Measurements from ENCODE around the gene ASPDH.

Gene ASPDH

DNA sequence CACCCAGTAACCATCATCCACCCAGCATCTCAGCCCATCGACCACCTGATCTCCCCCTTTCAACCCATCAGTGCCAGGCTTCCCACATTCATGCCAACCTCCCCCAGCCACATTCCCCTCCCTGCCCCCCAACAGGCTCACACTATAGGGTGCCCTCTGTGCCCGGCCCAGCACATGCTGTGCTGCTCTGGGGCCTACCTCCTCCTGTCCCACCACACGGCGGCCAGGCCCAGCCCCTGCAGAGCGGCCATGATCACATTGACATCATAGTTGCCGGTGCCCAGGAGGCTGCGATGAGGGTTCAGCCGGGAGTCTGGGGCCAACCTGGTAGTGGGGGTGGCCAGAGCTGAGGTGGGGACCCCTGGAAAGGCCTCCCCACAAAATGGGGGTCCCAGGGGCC is 6.3 kb downstream of the ASPDH start:
- peaks cover 10% of the 10 kb centered on the region for H3K4me1 ChIP-seq (ENCODE audit: low read length)
- H4K20me1 ChIP-seq (ENCODE audit: insufficient read depth, low read length), result no peaks in the 10 kb centered on the region
- H3K27ac ChIP-seq (ENCODE audit: low read length), result no peak overlapping the region
- no peak overlapping the region for H3K9ac ChIP-seq (ENCODE audit: low read length)
- H3K4me2 ChIP-seq (ENCODE audit: low read length), result no peak overlapping the region
- TF ChIP-seq, protein P1, sequence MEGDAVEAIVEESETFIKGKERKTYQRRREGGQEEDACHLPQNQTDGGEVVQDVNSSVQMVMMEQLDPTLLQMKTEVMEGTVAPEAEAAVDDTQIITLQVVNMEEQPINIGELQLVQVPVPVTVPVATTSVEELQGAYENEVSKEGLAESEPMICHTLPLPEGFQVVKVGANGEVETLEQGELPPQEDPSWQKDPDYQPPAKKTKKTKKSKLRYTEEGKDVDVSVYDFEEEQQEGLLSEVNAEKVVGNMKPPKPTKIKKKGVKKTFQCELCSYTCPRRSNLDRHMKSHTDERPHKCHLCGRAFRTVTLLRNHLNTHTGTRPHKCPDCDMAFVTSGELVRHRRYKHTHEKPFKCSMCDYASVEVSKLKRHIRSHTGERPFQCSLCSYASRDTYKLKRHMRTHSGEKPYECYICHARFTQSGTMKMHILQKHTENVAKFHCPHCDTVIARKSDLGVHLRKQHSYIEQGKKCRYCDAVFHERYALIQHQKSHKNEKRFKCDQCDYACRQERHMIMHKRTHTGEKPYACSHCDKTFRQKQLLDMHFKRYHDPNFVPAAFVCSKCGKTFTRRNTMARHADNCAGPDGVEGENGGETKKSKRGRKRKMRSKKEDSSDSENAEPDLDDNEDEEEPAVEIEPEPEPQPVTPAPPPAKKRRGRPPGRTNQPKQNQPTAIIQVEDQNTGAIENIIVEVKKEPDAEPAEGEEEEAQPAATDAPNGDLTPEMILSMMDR (IDR thresholded peaks at IDR 0.05; ENCODE audit: low read depth, low read length), result no peak
- no peak for TF ChIP-seq EZH2phosphoT487 (IDR thresholded peaks at IDR 0.05; ENCODE audit: low read depth)
- H3K9me3 ChIP-seq (ENCODE audit: insufficient read depth, low read length), result no peaks in the 10 kb centered on the region
- H3K79me2 ChIP-seq (ENCODE audit: low read length), result no peaks in the 10 kb centered on the region; the same call in 1 of the 2 replicates
- H3K27me3 ChIP-seq (ENCODE audit: low read depth, low read length), result no peaks in the 10 kb centered on the region
- no peak overlapping the region for H3K4me3 ChIP-seq (ENCODE audit: low read length)
- no peaks in the 10 kb centered on the region for H3K36me3 ChIP-seq (replicated peaks; ENCODE audit: low read depth, low read length)
- no peak overlapping the region for H2AFZ ChIP-seq (ENCODE audit: low read depth, low read length)

DNA sequence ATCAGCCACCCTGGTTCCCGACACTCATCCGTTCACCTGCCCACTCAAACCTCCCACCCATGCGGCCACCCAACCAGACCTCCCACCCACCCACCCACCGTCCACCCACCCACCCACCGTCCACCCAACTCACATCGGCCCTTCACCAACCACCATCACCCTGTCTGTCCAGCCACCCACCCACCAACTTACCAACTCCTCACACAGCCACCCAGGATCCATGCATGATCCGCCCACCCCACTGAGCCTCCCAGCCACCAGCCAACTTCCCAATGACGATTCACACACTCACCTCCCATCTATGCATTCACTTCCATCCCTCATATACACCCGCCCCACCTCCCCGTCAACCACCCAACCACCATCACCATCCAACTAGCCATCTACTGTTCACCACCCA is 7.0 kb downstream of the ASPDH start:
- no peaks in the 10 kb centered on the region for H3K9me3 ChIP-seq (ENCODE audit: insufficient read depth, low read length)
- H3K79me2 ChIP-seq (ENCODE audit: low read length), result no peaks in the 10 kb centered on the region; the same call in 1 of the 2 replicates
- no peaks in the 10 kb centered on the region for H3K36me3 ChIP-seq (replicated peaks; ENCODE audit: low read depth, low read length)
- no peaks in the 10 kb centered on the region for H4K20me1 ChIP-seq (ENCODE audit: insufficient read depth, low read length)
- no peak overlapping the region for H3K4me3 ChIP-seq (ENCODE audit: low read length)
- no peak overlapping the region for H2AFZ ChIP-seq (ENCODE audit: low read depth, low read length)
- no peaks in the 10 kb centered on the region for H3K27me3 ChIP-seq (ENCODE audit: low read depth, low read length)
- no peak overlapping the region for H3K4me2 ChIP-seq (ENCODE audit: low read length)
- no peak overlapping the region for H3K27ac ChIP-seq (ENCODE audit: low read length)
- H3K4me1 ChIP-seq (ENCODE audit: low read length), result peaks cover 6% of the 10 kb centered on the region
- TF ChIP-seq, protein P1 (IDR thresholded peaks at IDR 0.05; ENCODE audit: low read depth, low read length), result no peak
- no peak for TF ChIP-seq EZH2phosphoT487 (IDR thresholded peaks at IDR 0.05; ENCODE audit: low read depth)
- H3K9ac ChIP-seq (ENCODE audit: low read length), result no peak overlapping the region

DNA sequence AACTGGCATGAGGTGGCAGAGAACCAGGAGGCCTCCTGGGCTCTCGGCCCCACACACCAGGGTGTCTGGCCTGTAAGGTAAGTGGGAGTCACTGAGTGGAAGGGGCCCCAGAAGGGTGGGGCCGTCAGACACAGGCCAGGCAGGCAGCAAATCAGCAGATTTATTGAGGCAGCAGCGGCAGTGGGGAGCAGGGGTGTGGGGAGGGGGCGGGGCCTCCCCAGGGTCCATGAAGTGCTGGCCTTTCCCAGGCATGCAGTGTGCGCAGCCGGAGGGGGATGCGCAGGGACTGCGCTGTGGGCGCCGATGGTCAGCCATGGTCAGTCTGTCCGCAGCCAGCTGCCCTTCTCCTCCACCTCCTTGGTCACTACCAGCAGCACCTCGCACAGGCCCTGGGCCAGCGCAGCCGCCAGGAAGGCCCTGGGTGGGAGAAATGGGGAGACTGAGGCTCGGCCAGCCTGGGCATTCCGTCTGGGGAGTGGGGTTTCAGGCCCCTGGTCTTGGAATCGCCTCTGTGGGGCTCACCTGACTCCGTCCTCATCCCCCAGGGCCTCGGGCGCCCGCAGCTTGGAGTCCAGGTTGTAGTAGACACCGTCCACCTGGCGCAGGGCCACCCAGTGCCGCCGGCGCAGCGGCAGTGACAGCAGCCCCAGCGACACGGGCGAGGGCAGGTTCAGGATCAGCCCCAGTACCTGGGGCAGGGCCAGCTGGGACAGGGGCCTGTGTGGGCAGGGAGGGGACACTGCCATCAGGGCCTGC is 7.7 kb downstream of the ASPDH start:
- Histone ChIP-seq H3K79me2 (ENCODE audit: low read length) (no peaks in the 10 kb centered on the region; the same call in 1 of the 2 replicates), H3K4me2 (ENCODE audit: low read length) (no peak overlapping the region), H3K4me3 (ENCODE audit: low read length) (no peak overlapping the region), H3K4me1 (ENCODE audit: low read length) (peaks cover 6% of the 10 kb centered on the region), H4K20me1 (ENCODE audit: insufficient read depth, low read length) (no peaks in the 10 kb centered on the region), H2AFZ (ENCODE audit: low read depth, low read length) (no peak overlapping the region), H3K27ac (ENCODE audit: low read length) (no peak overlapping the region), H3K9me3 (ENCODE audit: insufficient read depth, low read length) (no peaks in the 10 kb centered on the region), H3K36me3 (replicated peaks; ENCODE audit: low read depth, low read length) (no peaks in the 10 kb centered on the region), H3K9ac (ENCODE audit: low read length) (no peak overlapping the region), H3K27me3 (ENCODE audit: low read depth, low read length) (no peaks in the 10 kb centered on the region)
- TF ChIP-seq, protein P1 (IDR thresholded peaks at IDR 0.05; ENCODE audit: low read depth, low read length), result no peak
- no peak for TF ChIP-seq EZH2phosphoT487 (IDR thresholded peaks at IDR 0.05; ENCODE audit: low read depth)

DNA sequence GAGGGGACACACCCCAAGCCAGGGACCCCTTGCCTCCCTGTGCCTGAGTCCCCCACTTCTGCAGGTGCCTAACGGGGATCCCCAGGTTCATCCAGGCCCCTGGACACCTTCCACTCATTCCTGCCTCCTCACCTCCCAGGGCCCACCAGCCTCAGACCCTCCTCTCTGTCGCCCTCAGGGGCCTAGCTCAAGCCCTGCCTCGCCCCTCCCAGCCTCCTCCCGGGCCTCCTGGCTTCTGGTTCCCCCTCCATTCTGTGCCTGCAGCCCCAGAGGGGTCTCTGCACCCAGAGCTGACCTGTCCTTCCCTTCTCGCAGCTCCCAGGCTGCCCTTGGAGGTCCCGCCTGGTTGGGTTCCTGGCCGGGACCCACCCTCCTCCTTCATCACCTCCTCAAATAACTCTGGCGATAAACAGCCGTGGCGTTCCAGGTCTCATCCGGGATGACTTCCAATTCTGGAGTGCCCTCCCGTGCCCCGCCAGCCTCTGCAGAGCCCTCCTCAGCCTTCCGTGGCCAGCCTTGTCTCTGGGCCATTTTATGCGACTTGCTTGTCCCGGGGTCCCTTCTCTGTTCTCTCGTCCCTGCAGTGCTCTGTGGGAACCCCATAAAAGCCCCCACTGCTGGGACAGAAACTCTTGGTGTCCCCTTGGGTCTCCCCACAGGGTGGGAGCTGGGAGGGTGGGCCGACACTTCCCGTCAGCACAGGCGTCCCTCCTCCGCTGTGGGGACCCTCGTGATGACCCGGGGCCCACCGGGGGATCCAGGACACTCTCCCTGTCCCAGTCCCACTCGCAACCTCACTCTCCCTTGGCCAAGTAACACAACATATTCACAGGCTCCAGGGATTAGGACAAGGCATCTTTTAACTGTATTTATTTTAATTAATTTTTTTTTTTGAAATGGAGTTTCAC is 11.9 kb downstream of the ASPDH start:
- H3K27ac ChIP-seq (ENCODE audit: low read length), result no peak overlapping the region
- no peak for TF ChIP-seq EZH2phosphoT487 (IDR thresholded peaks at IDR 0.05; ENCODE audit: low read depth)
- TF ChIP-seq, protein P1 (IDR thresholded peaks at IDR 0.05; ENCODE audit: low read depth, low read length), result no peak
- no peak overlapping the region for H3K9ac ChIP-seq (ENCODE audit: low read length)
- H3K27me3 ChIP-seq (ENCODE audit: low read depth, low read length), result peaks cover 3% of the 10 kb centered on the region; the same call in 1 of the 2 replicates
- no peaks in the 10 kb centered on the region for H3K9me3 ChIP-seq (ENCODE audit: insufficient read depth, low read length)
- no peak overlapping the region for H2AFZ ChIP-seq (ENCODE audit: low read depth, low read length)
- no peak overlapping the region for H3K4me2 ChIP-seq (ENCODE audit: low read length)
- H3K4me3 ChIP-seq (ENCODE audit: low read length), result no peak overlapping the region
- H4K20me1 ChIP-seq (ENCODE audit: insufficient read depth, low read length), result no peaks in the 10 kb centered on the region
- H3K36me3 ChIP-seq (replicated peaks; ENCODE audit: low read depth, low read length), result no peaks in the 10 kb centered on the region
- no peaks in the 10 kb centered on the region for H3K79me2 ChIP-seq (ENCODE audit: low read length)
- H3K4me1 ChIP-seq (ENCODE audit: low read length), result no peaks in the 10 kb centered on the region

All from OCI-LY3 (cell line).